ENCODE data around the gene GGTA1. TPM values are rescaled to one million over a fixed set of nuclear protein-coding genes. Genes with fewer than 3 reads are reported as not detected.
"Not testable (repeated sequence)": the region's sequence is repeated elsewhere in the genome, so short reads cannot be mapped to it uniquely, and the experiment has no call there.

GGTA1 gene
- polyA plus RNA-seq, 12 donors = 7.9 to 21.5 (median 13.1) TPM; not detected in 1

- DNase-seq = no peak
Measured at GRCh38 chr9:121464968-121465367, 34.7 kb downstream of the GGTA1 start.

- no peak for DNase-seq
Measured at GRCh38 chr9:121463026-121463807, 36.4 kb downstream of the GGTA1 start.

GRCh38 chr9:121459513-121459912 is 40.1 kb downstream of the GGTA1 start:
- no peak for DNase-seq

GRCh38 chr9:121458449-121458848 is 41.2 kb downstream of the GGTA1 start:
- DNase-seq = not testable (repeated sequence)

- no peak for DNase-seq
Measured at GRCh38 chr9:121455527-121456239, 44.0 kb downstream of the GGTA1 start.

GRCh38 chr9:121454972-121455371 is 44.7 kb downstream of the GGTA1 start:
- DNase-seq = no peak

- DNase-seq = no peak
Measured at GRCh38 chr9:121453232-121453892, 46.3 kb downstream of the GGTA1 start.

- DNase-seq = no peak
Measured at GRCh38 chr9:121452085-121452484, 47.6 kb downstream of the GGTA1 start.

- DNase-seq = no peak
Measured at GRCh38 chr9:121451586-121451985, 48.1 kb downstream of the GGTA1 start.

- DNase-seq = no peak
Measured at GRCh38 chr9:121450241-121450640, 49.4 kb downstream of the GGTA1 start.

- DNase-seq = no peak
Measured at GRCh38 chr9:121449786-121450185, 49.9 kb downstream of the GGTA1 start.

GRCh38 chr9:121447321-121447834 is 52.3 kb downstream of the GGTA1 start:
- DNase-seq = no peak

GRCh38 chr9:121445986-121446385 is 53.7 kb downstream of the GGTA1 start:
- DNase-seq = no peak

GRCh38 chr9:121443981-121444380 is 55.7 kb downstream of the GGTA1 start:
- DNase-seq = no peak

- no peak for DNase-seq
Measured at GRCh38 chr9:121441165-121441564, 58.5 kb downstream of the GGTA1 start.

- DNase-seq = no peak
Measured at GRCh38 chr9:121439711-121440664, 59.7 kb downstream of the GGTA1 start.

GRCh38 chr9:121439016-121439415 is 60.6 kb downstream of the GGTA1 start:
- DNase-seq = no peak

GRCh38 chr9:121437891-121438290 is 61.8 kb downstream of the GGTA1 start:
- DNase-seq = no peak

GRCh38 chr9:121437046-121437445 is 62.6 kb downstream of the GGTA1 start:
- not testable (repeated sequence) for DNase-seq

GRCh38 chr9:121434969-121435368 is 64.7 kb downstream of the GGTA1 start:
- DNase-seq = no peak

- DNase-seq = no peak
Measured at GRCh38 chr9:121427899-121428298, 71.7 kb downstream of the GGTA1 start.

All from muscle of arm (tissue), 12 donors.